ENCODE results near the gene C1orf210.

- TF ChIP-seq, protein P1, sequence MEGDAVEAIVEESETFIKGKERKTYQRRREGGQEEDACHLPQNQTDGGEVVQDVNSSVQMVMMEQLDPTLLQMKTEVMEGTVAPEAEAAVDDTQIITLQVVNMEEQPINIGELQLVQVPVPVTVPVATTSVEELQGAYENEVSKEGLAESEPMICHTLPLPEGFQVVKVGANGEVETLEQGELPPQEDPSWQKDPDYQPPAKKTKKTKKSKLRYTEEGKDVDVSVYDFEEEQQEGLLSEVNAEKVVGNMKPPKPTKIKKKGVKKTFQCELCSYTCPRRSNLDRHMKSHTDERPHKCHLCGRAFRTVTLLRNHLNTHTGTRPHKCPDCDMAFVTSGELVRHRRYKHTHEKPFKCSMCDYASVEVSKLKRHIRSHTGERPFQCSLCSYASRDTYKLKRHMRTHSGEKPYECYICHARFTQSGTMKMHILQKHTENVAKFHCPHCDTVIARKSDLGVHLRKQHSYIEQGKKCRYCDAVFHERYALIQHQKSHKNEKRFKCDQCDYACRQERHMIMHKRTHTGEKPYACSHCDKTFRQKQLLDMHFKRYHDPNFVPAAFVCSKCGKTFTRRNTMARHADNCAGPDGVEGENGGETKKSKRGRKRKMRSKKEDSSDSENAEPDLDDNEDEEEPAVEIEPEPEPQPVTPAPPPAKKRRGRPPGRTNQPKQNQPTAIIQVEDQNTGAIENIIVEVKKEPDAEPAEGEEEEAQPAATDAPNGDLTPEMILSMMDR (IDR thresholded peaks at IDR 0.05; ENCODE audit: low read depth, low read length, poor library complexity, severe bottlenecking): no peak
- TF ChIP-seq EZH2phosphoT487 (IDR thresholded peaks at IDR 0.05; ENCODE audit: borderline replicate concordance, low read length): no peak
Measured at GRCh38 chr1:43286533-43286932, 1.2 kb upstream of the C1orf210 start.

Measured in DOHH2 (cell line).